HepG2 (cell line): ENCODE results near the gene GJA9. TPM values are rescaled to one million over a fixed set of nuclear protein-coding genes. Genes with fewer than 3 reads are reported as not detected.

ENCODE experiments used
- ATAC-seq: fragments of 200-7000 bp; cut with Tn5 transposase; 3 replicates; pipeline ENCODE4 v1.9.1; 2020; ENCODE audit warnings: mild to moderate bottlenecking, moderate library complexity
- BruUV-seq: library from RNA; stranded (reverse); fragments of 400-500 nt; replicated peaks from 2 replicates; lab custom pipeline; 2021; lab: Mats Ljungman, UMichigan
- CTCF ChIA-PET: fragments of 300-600 bp; formaldehyde crosslinking; extraction: SDS; loops from one replicate; lab custom pipeline; 2021; ENCODE audit warnings: low total read pairs, inconsistent platforms, low intra/inter-chr PET ratio; lab: Yijun Ruan, JAX
- POLR2A ChIA-PET: fragments of 350-600 bp; sonication (Branson Sonifier 250); formaldehyde crosslinking; loops from one replicate; lab custom pipeline; 2020; ENCODE audit warnings: antibody characterized with exemption, inconsistent platforms; lab: Yijun Ruan, JAX
- DNase-seq: peaks from one replicate; pipeline ENCODE4 v3.0.0-alpha.2; 2015; ENCODE audit warnings: low spot score
- FAIRE-seq: peaks from 3 replicates; lab custom pipeline; 2011; peaks lifted over from hg19 to GRCh38; lab: Jason Lieb, UNC
- H2AFZ ChIP-seq: one replicate; pipeline ENCODE4 v1.6.1; 2011; ENCODE audit warnings: low read length, inconsistent platforms
- H3K27ac ChIP-seq: fragments of 300-600 bp; 3 replicates; pipeline ENCODE4 v1.8.0; 2011; ENCODE audit warnings: mixed run types, mild to moderate bottlenecking, mixed read lengths, low read length, inconsistent platforms; ENCODE audit not compliant: insufficient read depth; ENCODE audit errors: extremely low read length
- H3K27me3 ChIP-seq, 2 experiments: fragments of 200-600 bp in 1 of 2; 2 replicates in 1 of 2; 3 replicates in 1 of 2; pipeline versions ENCODE4 v1.6.0 to v1.8.0; 2011; ENCODE audit warnings: low read length in 2 of 2, mild to moderate bottlenecking in 2 of 2, moderate library complexity in 2 of 2, inconsistent platforms in 1 of 2; ENCODE audit not compliant: insufficient read depth in 2 of 2, control insufficient read depth in 1 of 2
- H3K36me3 ChIP-seq, 2 experiments: fragments of 200-600 bp in 1 of 2; replicated peaks in 1 of 2; 2 replicates in 1 of 2; 3 replicates in 1 of 2; pipeline versions ENCODE4 v1.5.1 to v1.8.0; 2011; ENCODE audit warnings: low read length in 2 of 2, inconsistent platforms in 1 of 2; ENCODE audit not compliant: insufficient read depth in 2 of 2, control insufficient read depth in 1 of 2
- H3K4me1 ChIP-seq: 2 replicates; pipeline ENCODE4 v1.5.1; 2012; ENCODE audit warnings: low read length, inconsistent platforms; ENCODE audit not compliant: insufficient read depth
- H3K4me2 ChIP-seq: 2 replicates; pipeline ENCODE4 v1.6.0; 2011; ENCODE audit warnings: low read depth, low read length, inconsistent platforms
- H3K4me3 ChIP-seq, 3 experiments: fragments of 200-600 bp in 1 of 3; sonication (generic), shearing (Covaris generic) in 1 of 3; replicated peaks in 1 of 3; 2 replicates each; pipeline ENCODE4 v1.5.1; 2011 to 2016; ENCODE audit warnings: low read length in 3 of 3, inconsistent platforms in 2 of 3, low read depth in 2 of 3, mild to moderate bottlenecking in 2 of 3, control low read depth in 1 of 3, mixed read lengths in 1 of 3; ENCODE audit not compliant: insufficient read depth in 1 of 3
- H3K79me2 ChIP-seq: one replicate; pipeline ENCODE4 v1.6.1; 2011; ENCODE audit warnings: low read length, inconsistent platforms; ENCODE audit not compliant: insufficient read depth
- H3K9ac ChIP-seq: 2 replicates; pipeline ENCODE4 v1.6.0; 2011; ENCODE audit warnings: mild to moderate bottlenecking, low read depth, low read length, inconsistent platforms; ENCODE audit not compliant: insufficient read depth
- H3K9me3 ChIP-seq: 2 replicates; pipeline ENCODE4 v1.5.1; 2012; ENCODE audit warnings: mild to moderate bottlenecking, low read length
- H4K20me1 ChIP-seq: 2 replicates; pipeline ENCODE4 v1.6.0; 2011; ENCODE audit warnings: inconsistent platforms, mild to moderate bottlenecking, low read length, moderate library complexity; ENCODE audit not compliant: insufficient read depth
- AHR ChIP-seq: IDR thresholded peaks from 2 replicates; pipeline ENCODE4 v1.6.1; 2018; ENCODE audit warnings: missing genetic modification reagents, missing compliant biosample characterization
- CBFB ChIP-seq: sonication (generic); formaldehyde crosslinking; IDR thresholded peaks from 2 replicates; pipeline ENCODE4 v1.4.0; 2020; ENCODE audit warnings: missing genetic modification reagents
- DNMT3B ChIP-seq: conservative IDR thresholded peaks from 2 replicates; pipeline ENCODE4 v1.6.1; 2016; ENCODE audit warnings: missing biosample characterization, control low read depth
- HNRNPLL ChIP-seq: fragments of 200-400 bp; formaldehyde crosslinking; IDR thresholded peaks from 2 replicates; pipeline ENCODE4 v1.6.1; 2017; ENCODE audit warnings: mild to moderate bottlenecking, low read depth, low read length; ENCODE audit not compliant: poor library complexity, severe bottlenecking
- ISL2 ChIP-seq: sonication (generic); formaldehyde crosslinking; IDR thresholded peaks from 2 replicates; pipeline ENCODE4 v1.5.0; 2020; ENCODE audit warnings: missing genetic modification reagents
- PCBP2 ChIP-seq: fragments of 200-400 bp; formaldehyde crosslinking; optimal IDR thresholded peaks from 2 replicates; pipeline ENCODE3; 2018; ENCODE audit warnings: low read length, low read depth; ENCODE audit not compliant: poor library complexity, severe bottlenecking
- POLR2AphosphoS2 ChIP-seq: IDR thresholded peaks from 2 replicates; pipeline ENCODE4 v1.6.1; 2011; ENCODE audit warnings: low read depth, low read length, improper control_type of control experiment
- PRPF4 ChIP-seq: fragments of 200-400 bp; formaldehyde crosslinking; IDR thresholded peaks from 2 replicates; pipeline ENCODE4 v1.6.1; 2016; ENCODE audit warnings: low read length, low read depth; ENCODE audit not compliant: poor library complexity, severe bottlenecking
- ZNF124 ChIP-seq: sonication (generic); formaldehyde crosslinking; IDR thresholded peaks from 2 replicates; pipeline ENCODE4 v1.4.0; 2020; ENCODE audit warnings: missing genetic modification reagents
- ZNF343 ChIP-seq: sonication (generic); formaldehyde crosslinking; IDR thresholded peaks from 2 replicates; pipeline ENCODE4 v1.4.0; 2020; ENCODE audit warnings: mild to moderate bottlenecking, missing genetic modification reagents
- ZNF44 ChIP-seq: sonication (generic); formaldehyde crosslinking; IDR thresholded peaks from 2 replicates; pipeline ENCODE4 v1.5.1; 2020; ENCODE audit warnings: mild to moderate bottlenecking, missing genetic modification reagents
- ZSCAN12 ChIP-seq: sonication (generic); formaldehyde crosslinking; IDR thresholded peaks from 2 replicates; pipeline ENCODE4 v1.9.0; 2021; ENCODE audit warnings: mild to moderate bottlenecking, missing genetic modification reagents
- WGBS: methylation state at CpG from one replicate; pipeline ENCODE4 v1.1.6; 2017; ENCODE audit warnings: low lambda C conversion rate; 5-methylcytosine and 5-hydroxymethylcytosine counted together
- in situ Hi-C: cut with HindIII; loops from 2 replicates; pipeline ENCODE4 v1.10.0; 2017; ENCODE audit warnings: low pct_unique_long_range_greater_than_20kb; ENCODE audit not compliant: extremely low pct_ligation_motif_present
- intact Hi-C: fragments of 100-400 bp; cut with micrococcal nuclease; formaldehyde crosslinking; loops from one replicate; pipeline ENCODE4 v1.10.0; 2022; ENCODE audit not compliant: unreplicated experiment
- polyA plus RNA-seq, 8 experiments: library from polyadenylated mRNA; depleted of rRNA in 3 of 8; stranded (reverse) in 7 of 8; unstranded in 1 of 8; fragments of >200 nt; fragmentation: Illumina TruSeq in 4 of 8; extraction: Trizol in 4 of 8; gene quantifications; 2 replicates each; pipeline versions ENCODE4 v1.2.1 to v1.2.3, GENCODE V29; 2011 to 2016; ENCODE audit warnings: low read depth in 4 of 8, missing spikeins in 1 of 8, mixed read lengths in 1 of 8; ENCODE audit not compliant: insufficient read depth in 1 of 8
- total RNA-seq, 5 experiments: library from RNA; depleted of rRNA; stranded (reverse); fragments of >200 nt; fragmentation: Illumina TruSeq; extraction: Trizol; gene quantifications; 2 replicates each; pipeline ENCODE4 v1.2.3, GENCODE V29; 2016; ENCODE audit warnings: low read depth in 1 of 5
- TF ChIP-seq, protein P1 (sequence below): IDR thresholded peaks from 2 replicates; pipeline ENCODE4 v1.6.1; 2016; ENCODE audit warnings: low read depth
- TF ChIP-seq, protein P2 (sequence below): IDR thresholded peaks from 2 replicates; pipeline ENCODE4 v1.6.1; 2012; ENCODE audit warnings: inconsistent platforms
- TF ChIP-seq, protein P3 (sequence below): sonication (generic); formaldehyde crosslinking; conservative IDR thresholded peaks from 2 replicates; pipeline ENCODE4 v1.8.0; 2022; ENCODE audit warnings: low read depth, missing genetic modification reagents
- TF ChIP-seq, protein P4 (sequence below): sonication (generic); formaldehyde crosslinking; IDR thresholded peaks from 2 replicates; pipeline ENCODE4 v1.8.0; 2022; ENCODE audit warnings: missing genetic modification reagents, mild to moderate bottlenecking, inconsistent platforms, borderline replicate concordance
- TF ChIP-seq, protein P5 (sequence below): sonication (generic); formaldehyde crosslinking; IDR thresholded peaks from 2 replicates; pipeline ENCODE4 v1.8.0; 2022; ENCODE audit warnings: mild to moderate bottlenecking, missing genetic modification reagents

GJA9 gene
- total and polyA plus RNA-seq, 2 of the 13 experiments (the other 11 are each of a cell fraction or from before 2014, with no cell fraction given) = 0.08 to 0.13 TPM

GRCh38 chr1:38917772-38918171, 36.4 kb upstream of the GJA9 start:
- DNase-seq = no peak
- H3K4me3 ChIP-seq = no peak overlapping the region
- TF ChIP-seq, protein P1, sequence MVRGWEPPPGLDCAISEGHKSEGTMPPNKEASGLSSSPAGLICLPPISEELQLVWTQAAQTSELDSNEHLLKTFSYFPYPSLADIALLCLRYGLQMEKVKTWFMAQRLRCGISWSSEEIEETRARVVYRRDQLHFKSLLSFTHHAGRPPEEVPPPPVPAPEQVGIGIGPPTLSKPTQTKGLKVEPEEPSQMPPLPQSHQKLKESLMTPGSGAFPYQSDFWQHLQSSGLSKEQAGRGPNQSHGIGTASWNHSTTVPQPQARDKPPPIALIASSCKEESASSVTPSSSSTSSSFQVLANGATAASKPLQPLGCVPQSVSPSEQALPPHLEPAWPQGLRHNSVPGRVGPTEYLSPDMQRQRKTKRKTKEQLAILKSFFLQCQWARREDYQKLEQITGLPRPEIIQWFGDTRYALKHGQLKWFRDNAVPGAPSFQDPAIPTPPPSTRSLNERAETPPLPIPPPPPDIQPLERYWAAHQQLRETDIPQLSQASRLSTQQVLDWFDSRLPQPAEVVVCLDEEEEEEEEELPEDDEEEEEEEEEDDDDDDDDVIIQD = no peak
- TF ChIP-seq, protein P2, sequence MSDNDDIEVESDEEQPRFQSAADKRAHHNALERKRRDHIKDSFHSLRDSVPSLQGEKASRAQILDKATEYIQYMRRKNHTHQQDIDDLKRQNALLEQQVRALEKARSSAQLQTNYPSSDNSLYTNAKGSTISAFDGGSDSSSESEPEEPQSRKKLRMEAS = no peak
- TF ChIP-seq ZNF343 (CRISPR knock-in tag) = no peak
- TF ChIP-seq, protein P3, sequence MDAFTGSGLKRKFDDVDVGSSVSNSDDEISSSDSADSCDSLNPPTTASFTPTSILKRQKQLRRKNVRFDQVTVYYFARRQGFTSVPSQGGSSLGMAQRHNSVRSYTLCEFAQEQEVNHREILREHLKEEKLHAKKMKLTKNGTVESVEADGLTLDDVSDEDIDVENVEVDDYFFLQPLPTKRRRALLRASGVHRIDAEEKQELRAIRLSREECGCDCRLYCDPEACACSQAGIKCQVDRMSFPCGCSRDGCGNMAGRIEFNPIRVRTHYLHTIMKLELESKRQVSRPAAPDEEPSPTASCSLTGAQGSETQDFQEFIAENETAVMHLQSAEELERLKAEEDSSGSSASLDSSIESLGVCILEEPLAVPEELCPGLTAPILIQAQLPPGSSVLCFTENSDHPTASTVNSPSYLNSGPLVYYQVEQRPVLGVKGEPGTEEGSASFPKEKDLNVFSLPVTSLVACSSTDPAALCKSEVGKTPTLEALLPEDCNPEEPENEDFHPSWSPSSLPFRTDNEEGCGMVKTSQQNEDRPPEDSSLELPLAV (CRISPR knock-in tag) = no peak
- no peak for TF ChIP-seq ZNF124 (CRISPR knock-in tag)
- TF ChIP-seq DNMT3B = no peak
- TF ChIP-seq AHR (CRISPR knock-in tag) = no peak
- TF ChIP-seq, protein P4, sequence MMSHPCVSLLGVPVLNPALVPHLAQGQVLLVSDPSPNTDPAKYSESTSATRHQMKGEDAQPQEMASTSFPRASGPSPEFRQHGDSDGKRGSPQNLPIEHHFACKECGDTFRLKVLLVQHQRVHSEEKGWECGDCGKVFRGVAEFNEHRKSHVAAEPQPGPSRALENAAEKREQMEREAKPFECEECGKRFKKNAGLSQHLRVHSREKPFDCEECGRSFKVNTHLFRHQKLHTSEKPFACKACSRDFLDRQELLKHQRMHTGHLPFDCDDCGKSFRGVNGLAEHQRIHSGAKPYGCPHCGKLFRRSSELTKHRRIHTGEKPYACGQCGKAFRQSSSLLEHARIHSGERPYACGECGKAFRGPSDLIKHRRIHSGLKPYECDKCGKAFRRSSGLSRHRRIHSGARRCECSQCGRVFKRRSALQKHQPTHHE (CRISPR knock-in tag) = no peak
- TF ChIP-seq ZSCAN12 = no peak
- no peak for TF ChIP-seq PCBP2
- no peak for TF ChIP-seq PRPF4
- TF ChIP-seq, protein P5, sequence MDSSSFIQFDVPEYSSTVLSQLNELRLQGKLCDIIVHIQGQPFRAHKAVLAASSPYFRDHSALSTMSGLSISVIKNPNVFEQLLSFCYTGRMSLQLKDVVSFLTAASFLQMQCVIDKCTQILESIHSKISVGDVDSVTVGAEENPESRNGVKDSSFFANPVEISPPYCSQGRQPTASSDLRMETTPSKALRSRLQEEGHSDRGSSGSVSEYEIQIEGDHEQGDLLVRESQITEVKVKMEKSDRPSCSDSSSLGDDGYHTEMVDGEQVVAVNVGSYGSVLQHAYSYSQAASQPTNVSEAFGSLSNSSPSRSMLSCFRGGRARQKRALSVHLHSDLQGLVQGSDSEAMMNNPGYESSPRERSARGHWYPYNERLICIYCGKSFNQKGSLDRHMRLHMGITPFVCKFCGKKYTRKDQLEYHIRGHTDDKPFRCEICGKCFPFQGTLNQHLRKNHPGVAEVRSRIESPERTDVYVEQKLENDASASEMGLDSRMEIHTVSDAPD = no peak
- no peak for TF ChIP-seq POLR2AphosphoS2
- TF ChIP-seq CBFB = no peak
- TF ChIP-seq ZNF44 (CRISPR knock-in tag) = no peak
- no peak for TF ChIP-seq ISL2 (CRISPR knock-in tag)
- TF ChIP-seq HNRNPLL = no peak
- 73% methylated on average over 1 of the region's 1 CpG for WGBS
- POLR2A ChIA-PET = no interaction called here
- BruUV-seq = no TSS peak
- H3K4me1 ChIP-seq = peaks cover 2% of the 10 kb centered on the region
- FAIRE-seq = no peak
- no peaks in the 10 kb centered on the region for H3K79me2 ChIP-seq
- H4K20me1 ChIP-seq = no peaks in the 10 kb centered on the region
- in situ Hi-C loops (no loop called here), intact Hi-C loops (no loop called here)
- no peak overlapping the region for H3K27ac ChIP-seq
- no peak overlapping the region for H3K9ac ChIP-seq
- CTCF ChIA-PET = no interaction called here
- no peak for ATAC-seq
- peaks cover 0 to 3% of the 10 kb centered on the region in 2 experiments; a peak in 2 of 5 replicates for H3K36me3 ChIP-seq
- no peak overlapping the region for H2AFZ ChIP-seq
- no peak overlapping the region for H3K4me2 ChIP-seq
- H3K9me3 ChIP-seq = no peaks in the 10 kb centered on the region
- H3K27me3 ChIP-seq = no peaks in the 10 kb centered on the region
